ENCODE data around the gene EFNA1. TPM values are rescaled to one million over a fixed set of nuclear protein-coding genes. Genes with fewer than 3 reads are reported as not detected.

EFNA1 gene
- total and polyA plus RNA-seq, 3 experiments from 2014 or later: 0.16 to 1.3 (median 0.31) TPM

DNA sequence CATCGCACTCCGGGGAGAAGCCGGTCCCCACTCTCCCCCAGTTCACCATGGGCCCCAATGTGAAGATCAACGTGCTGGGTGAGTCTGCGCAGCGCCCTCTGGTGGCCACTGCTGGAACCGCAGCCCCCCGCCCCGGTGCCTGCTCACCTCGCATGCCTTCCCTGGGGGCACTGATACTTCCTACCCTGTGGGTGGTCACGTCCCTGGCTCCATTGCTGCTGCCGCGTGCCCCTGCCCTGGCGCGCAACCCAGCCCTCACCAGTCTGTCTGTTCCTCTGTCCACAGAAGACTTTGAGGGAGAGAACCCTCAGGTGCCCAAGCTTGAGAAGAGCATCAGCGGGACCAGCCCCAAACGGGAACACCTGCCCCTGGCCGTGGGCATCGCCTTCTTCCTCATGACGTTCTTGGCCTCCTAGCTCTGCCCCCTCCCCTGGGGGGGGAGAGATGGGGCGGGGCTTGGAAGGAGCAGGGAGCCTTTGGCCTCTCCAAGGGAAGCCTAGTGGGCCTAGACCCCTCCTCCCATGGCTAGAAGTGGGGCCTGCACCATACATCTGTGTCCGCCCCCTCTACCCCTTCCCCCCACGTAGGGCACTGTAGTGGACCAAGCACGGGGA, 41.4 kb upstream of the EFNA1 start:
- ChIA-PET CTCF (interaction anchor here (0.6 to 4.8 kb wide), 15 partner anchors 9 to 165 kb away, joined by 3 to 107 read pairs (median 9); partner anchors contain the start of genes ADAM15, EFNA4 and KRTCAP2), POLR2A (interaction anchor here (0.7 to 2.2 kb wide), 2 partner anchors 22 to 103 kb away, joined by 4 to 15 read pairs; partner anchors contain the start of genes EFNA4 and FLAD1)
- Mint-ChIP-seq H3K27me3 (peaks cover 31 to 32% of the 10 kb centered on the region in 2 donors), H3K27ac (peak overlapping the region in 2 of 8 donors; percentile 61 to 85), H3K4me3 (peak overlapping the region; percentile 23 to 89 (median 68)), H3K36me3 (peaks cover 0 to 5% (median 2%) of the 10 kb centered on the region in 3 donors), H3K4me1 (peaks cover 29 to 42% (median 34%) of the 10 kb centered on the region in 3 donors), H3K9me3 (peaks cover 0 to 2% (median 0%) of the 10 kb centered on the region in 5 donors)
- H3K9me3 ChIP-seq (ENCODE audit: low read length): no peaks in the 10 kb centered on the region
- peak; percentile 74 to 87 (median 76) for DNase-seq
- H3K27ac ChIP-seq (ENCODE audit: low read depth, low read length): no peak overlapping the region
- peaks cover 31% of the 10 kb centered on the region for H3K27me3 ChIP-seq (ENCODE audit: insufficient read depth, low read length, poor library complexity, severe bottlenecking)
- H3K4me3 ChIP-seq (ENCODE audit: low read length): no peak overlapping the region
- H3K36me3 ChIP-seq (ENCODE audit: insufficient read depth, low read length): no peaks in the 10 kb centered on the region
- H3K4me1 ChIP-seq (ENCODE audit: insufficient read depth, low read length): peaks cover 46% of the 10 kb centered on the region

- no peak for DNase-seq
- H3K9me3 ChIP-seq (ENCODE audit: low read length): no peaks in the 10 kb centered on the region
- peak overlapping the region in 2 of 7 donors; percentile 28 to 82 for H3K4me3 Mint-ChIP-seq
- H3K27me3 Mint-ChIP-seq: peaks cover 25 to 26% of the 10 kb centered on the region in 2 donors
- H3K4me1 ChIP-seq (ENCODE audit: insufficient read depth, low read length): peaks cover 44% of the 10 kb centered on the region
- peaks cover 28 to 40% (median 30%) of the 10 kb centered on the region in 3 donors for H3K4me1 Mint-ChIP-seq
- peaks cover 0 to 5% (median 0%) of the 10 kb centered on the region in 3 donors for H3K36me3 Mint-ChIP-seq
- POLR2A ChIA-PET: interaction anchor here (0.6 kb wide), 1 partner anchor 186 kb away, joined by 3 read pairs; the partner anchor contains the start of gene CLK2
- CTCF ChIA-PET: interaction anchor here (0.6 to 4.8 kb wide), 9 partner anchors 8 to 88 kb away, joined by 3 to 107 read pairs (median 39); partner anchors contain the start of genes EFNA4 and KRTCAP2
- peaks cover 25% of the 10 kb centered on the region for H3K27me3 ChIP-seq (ENCODE audit: insufficient read depth, low read length, poor library complexity, severe bottlenecking)
- no peaks in the 10 kb centered on the region for H3K36me3 ChIP-seq (ENCODE audit: insufficient read depth, low read length)
- H3K4me3 ChIP-seq (ENCODE audit: low read length): no peak overlapping the region
- H3K27ac ChIP-seq (ENCODE audit: low read depth, low read length): no peak overlapping the region
- H3K9me3 Mint-ChIP-seq: no peaks in the 10 kb centered on the region
- H3K27ac Mint-ChIP-seq: peak overlapping the region in 2 of 8 donors; percentile 73 to 79
Measured at GRCh38 chr1:155086856-155087535, 40.7 kb upstream of the EFNA1 start.

GRCh38 chr1:155091071-155092051, 36.3 kb upstream of the EFNA1 start:
- ChIA-PET CTCF (interaction anchor here (0.8 to 6.8 kb wide), 38 partner anchors 9 to 187 kb away, joined by 3 to 177 read pairs (median 5); partner anchors contain the start of genes ADAM15, CKS1B, EFNA1 and EFNA4), POLR2A (interaction anchor here (0.6 to 1.3 kb wide), 2 partner anchors 82 to 215 kb away, joined by 3 to 5 read pairs; partner anchors contain the start of gene KRTCAP2)
- no peaks in the 10 kb centered on the region for H3K9me3 ChIP-seq (ENCODE audit: low read length)
- DNase-seq: peak; percentile 69 to 84 (median 73)
- Mint-ChIP-seq H3K9me3 (no peaks in the 10 kb centered on the region), H3K4me3 (no peak overlapping the region), H3K27me3 (peaks cover 1 to 5% of the 10 kb centered on the region in 2 donors), H3K27ac (peak overlapping the region in 1 of 8 donors; percentile 30), H3K4me1 (peaks cover 4 to 6% (median 4%) of the 10 kb centered on the region in 3 donors), H3K36me3 (no peaks in the 10 kb centered on the region)
- H3K36me3 ChIP-seq (ENCODE audit: insufficient read depth, low read length): no peaks in the 10 kb centered on the region
- H3K27ac ChIP-seq (ENCODE audit: low read depth, low read length): no peak overlapping the region
- peaks cover 9% of the 10 kb centered on the region for H3K4me1 ChIP-seq (ENCODE audit: insufficient read depth, low read length)
- H3K27me3 ChIP-seq (ENCODE audit: insufficient read depth, low read length, poor library complexity, severe bottlenecking): no peaks in the 10 kb centered on the region
- H3K4me3 ChIP-seq (ENCODE audit: low read length): no peak overlapping the region

GRCh38 chr1:155092131-155092530, 35.5 kb upstream of the EFNA1 start:
- peaks cover 2 to 5% of the 10 kb centered on the region in 2 donors for H3K27me3 Mint-ChIP-seq
- H3K27ac Mint-ChIP-seq: no peak overlapping the region
- H3K27ac ChIP-seq (ENCODE audit: low read depth, low read length): no peak overlapping the region
- peaks cover 7% of the 10 kb centered on the region for H3K4me1 ChIP-seq (ENCODE audit: insufficient read depth, low read length)
- CTCF ChIA-PET: interaction anchor here (0.9 to 6.8 kb wide), 34 partner anchors 8 to 187 kb away, joined by 3 to 177 read pairs (median 5); partner anchors contain the start of genes ADAM15, CKS1B, EFNA1 and EFNA4
- H3K9me3 ChIP-seq (ENCODE audit: low read length): no peaks in the 10 kb centered on the region
- no peak overlapping the region for H3K4me3 Mint-ChIP-seq
- no peaks in the 10 kb centered on the region for H3K27me3 ChIP-seq (ENCODE audit: insufficient read depth, low read length, poor library complexity, severe bottlenecking)
- no peaks in the 10 kb centered on the region for H3K36me3 Mint-ChIP-seq
- H3K36me3 ChIP-seq (ENCODE audit: insufficient read depth, low read length): no peaks in the 10 kb centered on the region
- DNase-seq: no peak
- H3K9me3 Mint-ChIP-seq: no peaks in the 10 kb centered on the region
- POLR2A ChIA-PET: interaction anchor here (1.3 kb wide), 1 partner anchor 81 kb away, joined by 3 read pairs; the partner anchor contains the start of gene KRTCAP2
- peaks cover 4 to 5% (median 4%) of the 10 kb centered on the region in 3 donors for H3K4me1 Mint-ChIP-seq
- no peak overlapping the region for H3K4me3 ChIP-seq (ENCODE audit: low read length)

- Histone ChIP-seq H3K27ac (ENCODE audit: low read depth, low read length) (no peak overlapping the region), H3K36me3 (ENCODE audit: insufficient read depth, low read length) (no peaks in the 10 kb centered on the region), H3K4me1 (ENCODE audit: insufficient read depth, low read length) (peaks cover 7% of the 10 kb centered on the region), H3K4me3 (ENCODE audit: low read length) (no peak overlapping the region), H3K9me3 (ENCODE audit: low read length) (no peaks in the 10 kb centered on the region), H3K27me3 (ENCODE audit: insufficient read depth, low read length, poor library complexity, severe bottlenecking) (no peaks in the 10 kb centered on the region)
- H3K27ac Mint-ChIP-seq: no peak overlapping the region
- peaks cover 4 to 7% of the 10 kb centered on the region in 2 donors for H3K27me3 Mint-ChIP-seq
- no peaks in the 10 kb centered on the region for H3K36me3 Mint-ChIP-seq
- H3K4me3 Mint-ChIP-seq: no peak overlapping the region
- POLR2A ChIA-PET: no interaction called here
- no peak for DNase-seq
- CTCF ChIA-PET: interaction anchor here (1.2 to 6.8 kb wide), 5 partner anchors 22 to 87 kb away, joined by 3 to 177 read pairs (median 7); partner anchors contain the start of genes KRTCAP2 and TRIM46
- peaks cover 4 to 5% (median 4%) of the 10 kb centered on the region in 3 donors for H3K4me1 Mint-ChIP-seq
- H3K9me3 Mint-ChIP-seq: peaks cover 0 to 2% (median 0%) of the 10 kb centered on the region in 5 donors
Measured at GRCh38 chr1:155092641-155093040, 35.0 kb upstream of the EFNA1 start.

GRCh38 chr1:155093911-155094621, 33.6 kb upstream of the EFNA1 start:
- H3K27ac Mint-ChIP-seq: no peak overlapping the region
- Histone ChIP-seq H3K4me3 (ENCODE audit: low read length) (no peak overlapping the region), H3K36me3 (ENCODE audit: insufficient read depth, low read length) (no peaks in the 10 kb centered on the region), H3K4me1 (ENCODE audit: insufficient read depth, low read length) (peaks cover 7% of the 10 kb centered on the region), H3K27ac (ENCODE audit: low read depth, low read length) (no peak overlapping the region), H3K27me3 (ENCODE audit: insufficient read depth, low read length, poor library complexity, severe bottlenecking) (no peaks in the 10 kb centered on the region), H3K9me3 (ENCODE audit: low read length) (no peaks in the 10 kb centered on the region)
- ChIA-PET CTCF (interaction anchor here (2.5 to 6.8 kb wide), 3 partner anchors 9 to 77 kb away, joined by 9 to 177 read pairs (median 13); partner anchors contain the start of genes KRTCAP2 and TRIM46), POLR2A (no interaction called here)
- H3K36me3 Mint-ChIP-seq: no peaks in the 10 kb centered on the region
- H3K4me3 Mint-ChIP-seq: no peak overlapping the region
- DNase-seq: no peak
- peaks cover 0 to 3% (median 0%) of the 10 kb centered on the region in 5 donors for H3K9me3 Mint-ChIP-seq
- H3K4me1 Mint-ChIP-seq: peaks cover 4 to 5% (median 4%) of the 10 kb centered on the region in 3 donors
- peaks cover 4 to 13% of the 10 kb centered on the region in 2 donors for H3K27me3 Mint-ChIP-seq
